Activated CD4-positive, alpha-beta T cell treated with anti-CD3 and anti-CD28 coated beads for 24 hours (primary cell): Measurements from ENCODE around the gene APOA1.
"Not testable (repeated sequence)": the region's sequence is repeated elsewhere in the genome, so short reads cannot be mapped to it uniquely, and the experiment has no call there.

Source experiments
- DNase-seq, 2 donors: peaks; one replicate each; pipeline ENCODE4 v3.0.0-alpha.2; 2020; ENCODE audit warnings: low read depth in 2 of 2

Gene APOA1

DNA sequence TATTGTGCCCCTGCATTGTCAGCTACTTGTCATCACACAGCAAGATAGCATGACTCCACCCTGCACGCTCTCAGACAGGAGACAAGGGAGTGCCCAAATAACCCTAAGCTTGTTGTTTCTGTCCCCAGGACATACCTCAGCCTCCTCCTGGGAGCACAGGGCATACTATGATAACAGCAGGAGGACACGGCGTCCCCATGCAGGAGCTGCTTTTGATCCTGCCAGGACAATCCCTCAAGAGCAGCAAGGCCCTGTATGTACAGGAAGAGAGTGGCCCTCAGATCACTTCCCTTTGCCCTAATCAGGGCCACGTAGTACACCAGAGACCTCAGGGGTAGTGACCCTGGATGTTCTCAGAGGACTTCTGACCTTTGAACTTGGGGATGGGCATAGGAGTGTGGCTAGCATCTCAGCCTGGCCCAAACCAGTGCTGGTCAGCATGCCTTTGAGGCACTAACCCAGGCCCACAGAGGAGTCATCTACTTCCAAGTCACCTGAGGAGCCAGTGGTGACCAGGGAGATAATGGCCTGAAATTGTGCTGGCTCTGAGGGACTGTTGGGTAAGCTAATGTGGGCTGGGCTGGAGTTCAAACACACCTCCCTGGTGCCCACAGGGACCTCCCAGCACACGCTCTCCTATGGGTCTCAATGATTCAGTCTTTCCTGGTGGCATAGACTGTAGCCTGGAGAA, 23.5 kb downstream of the APOA1 start:
- no peak for DNase-seq

GRCh38 chr11:116813170-116813569, 24.3 kb downstream of the APOA1 start:
- no peak for DNase-seq

DNA sequence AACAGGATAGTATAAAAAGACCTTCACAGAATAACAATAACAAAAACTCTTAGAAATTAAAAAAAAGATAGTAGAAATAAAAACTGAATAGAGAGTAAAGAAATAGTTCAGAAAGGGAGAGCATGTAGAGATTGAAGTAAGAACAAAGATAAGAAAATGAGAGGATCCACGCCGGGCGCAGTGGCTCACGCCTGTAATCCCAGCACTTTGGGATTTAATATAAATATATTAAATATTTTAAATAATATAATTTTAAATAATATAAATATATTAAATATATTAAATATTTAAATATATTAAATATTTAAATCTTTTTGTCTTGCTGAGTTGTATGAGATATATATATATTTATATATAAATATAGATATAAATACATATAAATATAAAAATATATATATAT, 25.3 kb downstream of the APOA1 start:
- no peak for DNase-seq

DNA sequence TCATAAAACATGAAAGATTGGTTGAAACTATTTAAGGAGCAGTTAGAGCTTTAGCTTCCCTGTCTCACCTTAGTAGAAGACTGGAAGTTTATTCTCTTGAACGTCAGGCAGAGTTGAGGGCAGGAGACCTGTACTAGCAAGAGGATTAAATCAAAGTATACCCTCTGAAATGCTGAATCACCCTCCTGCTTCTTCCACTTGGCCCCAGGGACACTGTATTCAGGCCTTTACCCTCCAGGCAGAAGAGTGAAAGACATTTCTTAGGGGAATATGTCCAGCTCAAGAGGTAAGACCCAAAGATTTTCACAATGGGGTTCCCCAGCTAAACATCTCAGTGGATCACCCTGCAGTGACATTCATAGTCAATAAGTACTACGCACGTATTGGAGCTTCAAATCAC, 26.2 kb downstream of the APOA1 start:
- DNase-seq, result no peak

- no peak for DNase-seq
These were observed 28.9 kb downstream of the APOA1 start for GRCh38 chr11:116808262-116809175.

DNA sequence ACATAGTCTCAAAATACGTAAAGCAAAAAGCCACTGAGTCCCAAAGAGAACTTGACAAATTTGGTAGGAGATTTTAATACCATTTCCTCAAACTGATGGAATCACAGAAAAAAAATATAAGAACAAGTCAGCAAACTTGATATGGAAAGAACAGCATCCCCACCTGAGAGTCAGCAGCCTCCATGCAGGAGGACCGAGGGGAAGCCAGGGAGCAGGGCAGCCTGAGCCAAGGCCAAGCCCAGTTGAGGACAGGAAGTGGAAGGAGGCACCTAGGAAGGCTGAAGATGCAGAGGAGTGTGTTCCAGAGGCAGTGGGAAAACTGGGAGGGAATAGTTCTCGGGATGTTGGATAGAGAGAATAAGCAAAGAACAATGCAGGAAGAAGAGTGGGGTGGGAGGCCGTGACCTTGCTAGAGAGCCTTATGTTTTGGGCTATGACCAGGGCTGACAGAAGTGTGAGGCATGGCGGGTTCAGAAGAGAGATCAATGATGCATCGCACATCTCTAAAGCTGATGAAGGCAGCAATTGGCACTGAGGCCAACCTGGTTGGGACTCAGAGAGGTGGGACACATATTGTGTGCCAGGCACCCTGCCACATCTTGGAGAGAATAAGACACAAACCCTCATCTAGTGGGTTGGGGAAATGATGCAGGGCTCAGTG, 29.7 kb downstream of the APOA1 start:
- DNase-seq, result no peak

- DNase-seq, result no peak
These were observed 33.4 kb downstream of the APOA1 start for GRCh38 chr11:116804001-116804400.

DNA sequence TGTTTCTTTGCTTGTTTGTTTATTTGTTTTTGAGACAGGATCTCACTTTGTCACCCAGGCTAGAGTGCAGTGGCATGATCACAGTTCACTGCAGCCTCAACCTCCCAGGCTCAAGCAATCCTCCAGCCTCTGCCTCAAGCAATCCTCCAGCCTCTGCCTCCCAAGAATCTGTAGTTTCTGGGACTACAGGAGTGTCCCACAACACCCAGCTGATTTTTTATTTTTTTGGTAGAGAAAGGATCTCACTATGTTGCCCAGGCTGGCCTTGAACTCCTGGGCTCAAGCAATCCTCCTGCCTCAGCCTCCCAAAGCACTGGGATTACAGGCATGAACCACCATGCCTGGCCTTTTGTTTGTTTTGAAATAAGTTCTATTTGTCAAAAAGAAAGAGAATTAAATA, 35.8 kb downstream of the APOA1 start:
- not testable (repeated sequence) for DNase-seq

DNA sequence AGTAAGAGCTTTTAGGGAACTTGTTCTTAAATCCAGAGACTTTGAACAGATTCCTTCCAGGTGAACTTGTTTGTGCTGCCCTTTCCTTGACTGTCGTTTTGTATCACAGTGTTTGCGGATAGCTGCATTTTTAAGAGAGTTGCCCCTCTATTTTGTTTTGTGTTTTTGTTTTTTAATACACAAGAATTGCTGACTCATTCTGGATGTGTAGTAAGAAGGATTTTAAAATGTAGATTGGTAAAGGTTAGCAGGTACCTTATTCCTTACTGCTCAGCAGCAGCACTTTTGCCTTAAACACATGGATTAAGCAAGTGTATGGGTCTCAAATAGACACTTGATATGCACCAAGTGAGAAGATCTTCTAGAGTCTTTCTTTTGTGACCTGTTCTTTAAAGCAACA, 36.8 kb downstream of the APOA1 start:
- no peak for DNase-seq

- DNase-seq, result no peak
These were observed 39.1 kb downstream of the APOA1 start for GRCh38 chr11:116798368-116798767.

DNA sequence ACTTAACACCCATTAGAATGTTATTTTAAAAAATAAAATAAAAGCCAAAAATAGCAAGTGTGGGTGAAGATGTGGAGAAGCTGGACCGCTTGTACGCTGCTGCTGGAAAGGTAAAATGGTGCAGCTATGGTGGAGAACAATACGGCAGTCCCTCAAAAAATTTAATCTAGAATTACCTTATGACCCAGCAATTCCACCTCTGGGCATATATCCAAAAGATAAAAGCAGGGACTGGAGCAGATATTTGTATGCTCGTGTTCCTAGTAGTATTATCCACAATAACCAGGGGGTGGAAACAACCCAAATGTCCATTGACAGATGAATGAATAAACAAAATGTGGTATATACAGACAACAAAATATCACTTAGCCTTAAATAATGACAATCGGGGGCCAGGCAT, 39.6 kb downstream of the APOA1 start:
- no peak for DNase-seq

- no peak for DNase-seq
These were observed 40.9 kb downstream of the APOA1 start for GRCh38 chr11:116796548-116796947.

GRCh38 chr11:116794851-116795250, 42.6 kb downstream of the APOA1 start:
- DNase-seq, result no peak

GRCh38 chr11:116793772-116794097, 43.7 kb downstream of the APOA1 start:
- DNase-seq, result no peak

DNA sequence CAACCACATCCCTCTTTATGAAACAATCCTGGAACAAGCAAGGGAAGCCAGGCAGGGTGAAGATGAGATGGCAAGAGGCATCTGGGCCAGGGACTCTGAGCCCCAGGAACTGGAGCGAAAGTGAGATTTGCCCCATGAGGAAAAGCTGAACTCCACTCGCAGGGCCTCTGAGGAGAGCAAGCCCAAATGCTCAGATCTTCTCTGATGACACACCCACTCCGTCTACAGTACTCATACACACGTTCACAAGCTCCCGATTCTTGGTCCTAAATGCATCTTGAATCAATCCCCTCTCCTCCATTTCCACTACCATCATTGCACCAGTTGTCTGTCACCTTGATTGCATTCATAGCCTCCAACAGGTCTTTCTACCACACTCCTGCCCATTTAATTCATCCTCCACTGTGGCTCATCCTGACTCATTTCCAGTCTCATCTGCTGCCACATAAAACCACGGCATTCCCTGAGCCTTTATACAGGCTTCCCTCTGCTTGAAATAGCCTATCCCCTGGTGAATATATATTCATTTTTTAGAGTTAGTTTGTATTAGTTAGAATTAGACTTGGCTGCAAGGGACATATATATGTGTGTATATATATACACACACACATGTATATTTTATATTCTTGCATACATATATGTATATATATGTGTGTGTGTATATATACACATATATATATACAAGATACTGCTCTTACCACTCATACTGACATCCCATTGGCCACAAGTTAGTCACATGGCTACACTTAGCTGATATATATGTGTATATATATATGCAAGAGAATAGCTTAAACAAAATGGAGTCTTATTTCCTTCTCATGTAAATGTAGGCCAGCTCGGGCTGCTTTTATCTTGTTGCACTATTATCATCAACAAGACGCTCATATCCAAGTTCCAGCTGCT, 44.3 kb downstream of the APOA1 start:
- no peak for DNase-seq

GRCh38 chr11:116792144-116792868, 45.1 kb downstream of the APOA1 start:
- DNase-seq, result no peak

- no peak for DNase-seq
These were observed 45.6 kb downstream of the APOA1 start, which contains the start of gene APOA5 for GRCh38 chr11:116791813-116792143. Gene APOA5, minus strand, starts transcription at chr11:116791879. Its CDS starts 19 bp downstream, at chr11:116791860.

DNA sequence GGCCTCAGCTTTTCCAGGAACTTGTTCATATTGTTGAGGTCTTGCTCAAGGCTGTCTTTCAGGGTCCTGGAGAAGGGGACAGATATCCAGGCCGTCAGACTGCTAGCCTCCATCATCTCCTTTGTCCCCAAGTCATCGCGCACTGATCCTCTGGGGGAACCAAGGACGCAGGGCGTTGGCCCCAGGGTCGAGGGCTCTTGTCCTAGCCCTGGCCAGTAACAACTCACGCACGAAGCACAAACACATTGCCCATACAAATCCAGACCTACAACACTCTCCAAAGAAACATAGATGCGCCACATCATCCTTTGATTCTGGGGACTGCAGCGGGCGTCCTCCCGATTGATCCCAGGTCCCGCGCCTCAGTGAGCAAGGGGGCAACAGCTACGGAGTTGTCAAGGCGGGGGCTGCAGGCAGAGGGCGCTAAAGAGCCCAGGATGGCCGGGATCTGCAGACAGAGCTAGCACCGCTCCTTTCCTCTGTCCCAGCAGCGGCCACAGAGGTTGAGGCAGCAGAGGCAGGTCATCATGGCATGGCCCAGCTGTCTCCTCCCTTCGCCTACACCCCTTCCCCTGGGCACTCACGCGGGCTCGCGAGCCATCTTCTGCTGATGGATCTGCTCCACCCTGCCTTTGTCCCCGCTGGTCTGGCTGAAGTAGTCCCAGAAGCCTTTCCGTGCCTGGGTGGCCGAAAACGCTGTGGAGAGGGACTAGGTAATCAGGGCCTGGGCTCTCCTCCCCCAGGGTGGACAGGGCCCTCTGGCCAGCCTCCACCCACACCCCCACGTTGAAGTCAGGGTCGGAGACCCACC, 46.2 kb downstream of the APOA1 start:
- peak; percentile 66 to 70 for DNase-seq

- DNase-seq, result no peak
These were observed 47.0 kb downstream of the APOA1 start for GRCh38 chr11:116790167-116791001.
